DMS 273 treated with DMSO at 0.1 percent for 48 hours (cell line): ENCODE results near the gene ZNF507.

ENCODE experiments used
- DNase-seq: peaks from one replicate; lab custom pipeline; 2025; lab: John Stamatoyannopoulos, UW

Gene ZNF507

GRCh38 chr19:32345261-32346207 is at the start of gene ZNF507:
Gene ZNF507 (plus strand): TSS chr19:32345610. CDS start chr19:32352831, 7,221 bp downstream.
- DNase-seq = peak; percentile 60

GRCh38 chr19:32296694-32297093 is 48.7 kb upstream of the ZNF507 start:
- no peak for DNase-seq

GRCh38 chr19:32302778-32303177 is 42.6 kb upstream of the ZNF507 start:
- no peak for DNase-seq

- no peak for DNase-seq
Observed at GRCh38 chr19:32303193-32303592, 42.2 kb upstream of the ZNF507 start.

GRCh38 chr19:32307591-32307990 is 37.8 kb upstream of the ZNF507 start:
- DNase-seq = no peak

GRCh38 chr19:32308431-32309077 is 36.9 kb upstream of the ZNF507 start:
- no peak for DNase-seq

- DNase-seq = no peak
Observed at GRCh38 chr19:32309711-32310390, 35.6 kb upstream of the ZNF507 start.

GRCh38 chr19:32311371-32311770 is 34.0 kb upstream of the ZNF507 start:
- DNase-seq = no peak

- DNase-seq = no peak
Observed at GRCh38 chr19:32313569-32314265, 31.7 kb upstream of the ZNF507 start.

GRCh38 chr19:32316034-32316433 is 29.4 kb upstream of the ZNF507 start:
- no peak for DNase-seq

- no peak for DNase-seq
Observed at GRCh38 chr19:32317086-32317485, 28.3 kb upstream of the ZNF507 start.

GRCh38 chr19:32318884-32319520 is 26.4 kb upstream of the ZNF507 start:
- no peak for DNase-seq

- DNase-seq = no peak
Observed at GRCh38 chr19:32322541-32322940, 22.9 kb upstream of the ZNF507 start.

- DNase-seq = no peak
Observed at GRCh38 chr19:32324631-32325285, 20.7 kb upstream of the ZNF507 start.

- DNase-seq = no peak
Observed at GRCh38 chr19:32330213-32330857, 15.1 kb upstream of the ZNF507 start.

GRCh38 chr19:32333227-32333626 is 12.2 kb upstream of the ZNF507 start:
- no peak for DNase-seq

- no peak for DNase-seq
Observed at GRCh38 chr19:32336259-32337083, 8.9 kb upstream of the ZNF507 start.

- DNase-seq = no peak
Observed at GRCh38 chr19:32337084-32337808, 8.2 kb upstream of the ZNF507 start.

GRCh38 chr19:32339423-32339822 is 6.0 kb upstream of the ZNF507 start:
- DNase-seq = no peak
